NCI-H2227 treated with DMSO at 0.1 percent for 48 hours (cell line): ENCODE results near the gene NANOS3.

ENCODE experiments used
- DNase-seq: peaks from one replicate; lab custom pipeline; 2025; lab: John Stamatoyannopoulos, UW

Gene NANOS3

GRCh38 chr19:13876834-13877233 lies at the start of gene NANOS3:
Gene NANOS3, plus strand, starts transcription at chr19:13877134. Its CDS starts 115 bp downstream, at chr19:13877249.
- no peak for DNase-seq

DNA sequence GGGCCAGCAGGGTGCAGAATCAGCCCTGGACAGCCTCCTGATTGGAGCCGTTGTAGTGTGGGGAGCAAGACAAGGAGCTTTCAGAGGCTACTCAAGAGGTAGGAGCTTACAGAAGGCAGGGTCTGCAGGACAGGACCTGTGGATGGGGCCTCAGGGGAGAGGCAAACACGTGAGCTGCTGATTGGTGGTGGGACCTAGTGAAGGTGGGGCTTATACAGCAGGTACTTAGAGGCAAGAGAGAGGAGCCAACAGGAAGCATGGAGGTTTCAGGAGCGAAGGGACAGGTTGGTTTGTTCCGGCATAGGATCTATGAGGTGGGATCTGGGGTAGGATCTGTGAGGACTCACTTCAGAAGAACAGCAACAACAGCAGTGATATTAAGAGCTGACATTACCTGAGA lies 49.3 kb upstream of the NANOS3 start:
- DNase-seq, result no peak

GRCh38 chr19:13830114-13830740 lies 46.7 kb upstream of the NANOS3 start:
- no peak for DNase-seq

DNA sequence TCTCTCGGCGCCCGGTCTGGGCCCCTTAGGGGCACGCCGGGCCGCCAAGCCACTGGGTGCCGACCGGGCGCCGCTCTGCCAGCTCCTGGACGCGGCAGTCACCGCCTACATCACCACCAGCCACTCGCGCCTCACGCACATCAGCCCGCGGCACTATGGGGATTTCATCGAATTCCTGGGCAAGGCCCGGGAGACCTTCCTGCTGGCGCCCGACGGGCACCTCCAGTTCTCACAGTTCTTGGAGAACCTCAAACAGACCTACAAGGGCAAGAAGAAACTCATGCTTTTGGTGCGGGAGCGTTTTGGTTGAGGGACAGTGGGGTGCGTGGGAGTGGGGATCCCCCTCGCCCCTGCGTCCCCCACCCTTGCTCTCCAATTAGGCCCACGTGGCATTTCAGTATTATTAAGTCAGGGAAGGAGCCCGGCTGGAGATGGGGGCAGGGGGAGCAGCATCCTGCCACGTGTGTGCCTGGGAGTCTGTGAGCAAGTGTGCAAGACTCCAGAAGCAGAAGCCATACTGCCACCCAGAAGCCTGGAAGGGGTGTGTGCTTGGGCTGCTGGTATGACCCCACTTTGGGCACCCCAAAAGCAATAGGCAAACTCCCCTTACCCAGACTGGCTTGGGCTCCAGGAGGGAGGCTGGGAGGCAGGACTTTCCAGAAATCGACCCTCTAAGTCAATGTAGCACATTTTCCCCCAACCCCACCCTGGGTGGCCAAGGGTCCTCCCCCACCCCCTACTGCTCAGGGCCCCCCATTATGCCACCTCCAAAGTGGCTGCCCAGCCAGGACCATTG lies 46.0 kb upstream of the NANOS3 start:
- DNase-seq, result no peak

GRCh38 chr19:13831537-13832467 lies 45.1 kb upstream of the NANOS3 start:
- no peak for DNase-seq

DNA sequence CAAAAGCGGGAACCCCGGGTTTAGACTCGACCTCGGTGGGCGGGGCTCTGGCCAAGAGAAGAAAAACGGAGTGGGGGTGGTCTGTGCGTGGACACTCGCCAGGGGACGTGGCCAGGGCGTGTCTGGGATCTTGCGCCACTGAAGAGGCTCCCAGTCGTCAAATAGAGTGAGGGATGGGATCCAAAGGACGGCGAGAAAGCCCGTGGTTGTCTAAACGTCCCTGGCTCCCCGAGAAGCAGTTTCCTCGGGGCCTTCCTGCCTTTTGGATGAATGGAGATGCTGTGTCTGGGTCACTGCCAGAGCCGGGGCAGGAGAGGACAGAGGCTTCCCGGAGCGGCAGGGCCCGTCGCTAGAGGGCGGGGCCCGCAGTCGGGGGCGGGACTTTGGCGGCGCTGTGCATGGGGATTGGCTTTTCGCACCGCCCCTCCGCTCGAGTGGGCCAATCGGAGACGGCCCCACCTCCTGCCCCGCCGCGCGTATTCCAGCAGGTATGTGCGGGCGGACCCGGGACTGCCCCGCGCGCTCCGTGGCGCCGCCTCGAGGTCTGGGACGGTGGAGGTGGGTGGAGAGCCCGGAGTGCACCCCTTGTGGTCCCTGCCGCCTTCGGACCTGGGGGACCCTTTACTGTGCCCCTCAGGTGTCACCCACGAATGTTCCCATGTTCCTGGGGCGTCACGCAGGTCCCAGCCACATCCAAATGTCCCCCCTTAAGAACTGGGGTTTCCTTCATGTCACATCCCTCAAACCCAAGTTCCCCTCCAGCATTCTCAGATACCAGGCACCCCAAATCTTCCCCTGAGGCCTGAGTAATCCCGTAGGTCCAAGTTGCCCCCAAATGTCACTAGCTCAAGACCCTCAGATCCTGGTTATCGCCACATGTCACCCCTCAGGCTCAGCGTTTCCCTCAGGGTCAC lies 43.3 kb upstream of the NANOS3 start:
- DNase-seq, result peak; percentile 77

DNA sequence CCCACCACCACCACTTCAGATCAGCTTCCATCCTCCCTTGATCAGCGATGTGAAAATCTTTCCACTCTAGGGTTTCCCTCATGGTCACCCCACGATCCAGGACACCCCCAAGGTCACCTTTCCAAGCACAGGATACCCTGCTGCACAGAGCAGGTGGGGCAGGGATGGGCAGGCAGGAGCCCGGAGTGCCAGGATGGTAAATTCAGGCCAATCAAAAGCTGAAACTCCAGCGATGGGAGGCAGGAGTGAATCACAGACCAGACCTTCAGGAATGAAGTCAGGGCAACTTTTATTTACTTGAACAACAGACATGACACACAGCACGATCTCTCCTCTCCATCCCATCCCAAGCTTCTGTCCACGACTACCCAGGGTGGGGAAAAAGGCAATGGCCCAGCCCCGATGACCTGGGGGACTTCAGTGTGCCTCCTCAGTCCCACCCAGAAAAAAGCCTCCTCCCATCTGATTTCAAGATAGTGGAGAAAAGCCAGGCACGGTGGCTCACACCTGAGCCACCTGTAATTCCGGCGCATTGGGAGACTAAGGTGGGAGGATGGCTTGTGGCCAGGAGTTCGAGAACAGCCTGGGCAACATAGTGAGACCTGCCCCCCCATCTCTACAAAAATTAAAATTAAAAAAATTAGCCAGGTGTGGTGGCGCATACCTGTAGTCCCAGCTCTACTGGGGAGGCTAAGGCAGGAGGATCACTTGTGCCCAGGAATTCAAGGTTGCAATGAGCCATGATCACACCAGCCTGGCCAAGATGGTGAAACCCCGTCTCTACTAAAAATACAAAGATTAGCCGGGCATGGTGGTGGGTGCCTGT lies 42.5 kb upstream of the NANOS3 start:
- no peak for DNase-seq

GRCh38 chr19:13835791-13836723 lies 40.9 kb upstream of the NANOS3 start:
- no peak for DNase-seq

- no peak for DNase-seq
Observed at GRCh38 chr19:13838435-13839129, 38.4 kb upstream of the NANOS3 start.

DNA sequence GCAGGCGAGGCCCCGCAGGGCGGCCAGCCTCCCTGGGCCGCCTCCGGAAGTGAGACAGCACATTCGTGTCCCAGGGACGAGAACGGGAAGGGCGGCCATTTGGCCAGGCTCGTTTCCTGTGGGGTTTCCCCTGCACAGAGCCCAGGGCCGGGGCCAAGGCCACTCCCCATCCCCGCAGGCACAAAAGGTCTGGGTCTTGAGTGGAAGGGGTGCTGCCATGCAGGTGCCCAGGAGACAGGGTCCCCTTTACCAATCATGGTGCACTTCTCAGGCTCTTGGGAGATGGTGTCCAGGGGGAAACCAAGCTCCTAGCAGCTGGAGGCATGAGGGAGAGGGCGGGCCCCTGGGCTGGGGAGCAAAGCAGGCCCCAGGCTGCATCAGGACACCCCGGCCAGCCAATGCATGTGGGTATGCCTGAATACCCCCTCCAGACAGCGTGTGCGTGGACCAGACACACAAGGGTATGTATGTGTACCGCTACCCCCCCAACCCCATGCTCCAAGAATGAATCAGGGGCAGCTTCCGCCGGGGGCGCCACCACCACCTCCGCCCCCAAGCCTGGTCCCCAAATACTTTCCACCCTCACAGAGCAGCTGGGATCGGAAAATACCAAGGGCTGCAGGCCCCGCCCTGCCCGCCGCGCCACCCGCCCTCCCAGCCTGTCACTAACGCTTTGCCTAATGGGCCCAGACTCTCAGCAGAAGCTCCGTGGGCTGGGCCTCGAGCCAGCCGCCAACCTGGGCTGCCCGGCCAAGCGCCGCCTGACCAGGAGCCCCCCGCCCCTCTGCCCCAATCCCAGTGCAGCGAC lies 37.6 kb upstream of the NANOS3 start:
- peak; percentile 55 for DNase-seq

- DNase-seq, result no peak
Observed at GRCh38 chr19:13839938-13840304, 37.0 kb upstream of the NANOS3 start.

DNA sequence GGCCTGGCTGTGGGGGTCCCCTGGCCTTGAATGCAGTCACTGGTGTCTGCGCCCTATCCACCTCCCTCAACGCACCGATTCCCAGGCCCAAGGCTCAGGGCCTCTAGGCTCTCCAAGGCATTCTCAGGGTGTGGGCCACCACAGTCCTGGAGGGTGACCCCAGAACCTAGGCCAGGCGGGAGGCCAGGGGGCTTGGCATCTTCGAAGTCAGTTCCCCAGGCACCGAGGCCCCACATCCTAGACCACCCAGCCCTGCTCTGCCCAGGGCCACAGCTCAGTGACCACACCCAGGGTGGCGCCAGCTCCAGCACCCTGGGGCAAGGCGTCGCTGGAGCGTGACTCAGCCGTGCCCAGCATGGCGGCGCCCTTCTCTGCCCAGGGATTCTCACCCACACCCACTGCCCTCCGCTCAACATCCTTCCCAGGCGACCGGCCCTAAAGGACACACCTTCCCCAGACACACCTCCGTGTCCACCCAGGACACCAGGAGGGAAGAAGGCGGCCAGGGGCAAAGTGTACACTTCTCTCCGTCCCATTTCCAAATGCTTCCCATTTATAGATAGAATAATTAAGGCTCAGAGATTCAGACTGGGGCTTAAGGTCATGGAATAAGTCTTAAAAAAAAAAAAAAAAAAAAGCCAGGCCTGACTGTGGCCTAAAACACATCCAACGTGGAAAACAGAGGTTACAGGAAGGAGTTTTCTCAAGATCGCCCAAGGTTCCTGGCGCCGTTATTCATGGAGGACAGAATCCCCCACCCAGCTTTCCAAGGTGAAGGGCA lies 36.4 kb upstream of the NANOS3 start:
- DNase-seq, result no peak

DNA sequence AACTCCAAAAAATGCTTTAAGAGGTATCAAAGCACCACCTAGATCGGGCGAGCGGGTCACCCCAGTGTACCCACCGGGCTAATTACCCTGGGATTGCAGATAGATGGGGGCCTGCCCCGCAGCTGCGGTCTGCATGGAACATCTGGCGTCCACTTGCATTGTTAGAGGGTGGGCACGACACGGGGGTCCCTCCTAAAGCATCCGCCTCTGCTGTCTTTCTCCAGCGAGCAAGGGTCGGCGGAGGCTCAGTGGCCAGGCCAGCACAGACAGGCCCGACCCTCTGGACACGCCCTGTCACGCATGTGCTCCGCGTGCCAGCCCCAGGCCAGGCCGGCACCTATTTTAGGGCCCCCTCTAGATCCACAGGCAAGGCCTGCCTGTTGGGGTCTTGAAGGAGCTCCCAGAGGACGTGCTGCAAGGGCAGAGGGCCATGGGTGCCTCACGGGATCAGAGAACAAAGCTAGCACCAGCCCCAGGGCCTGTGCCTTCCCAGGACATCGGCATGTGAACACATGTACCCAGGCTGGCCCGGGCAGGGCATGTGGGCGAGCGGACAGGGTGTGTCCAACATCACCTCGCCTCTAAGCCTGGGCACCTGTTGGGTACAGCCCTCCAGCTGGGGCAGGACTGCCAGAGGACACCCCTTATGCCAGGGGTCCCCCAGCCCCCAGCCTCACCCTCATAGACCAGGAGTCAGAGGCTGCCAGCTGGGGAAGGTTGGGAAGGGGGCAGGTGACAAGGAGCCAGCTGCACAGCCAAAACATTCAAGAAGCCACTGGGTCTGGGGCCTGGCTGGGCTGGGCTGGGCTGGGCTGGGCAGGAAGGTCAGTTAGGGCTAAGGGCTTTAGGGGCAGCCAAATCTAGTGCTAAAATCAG lies 35.6 kb upstream of the NANOS3 start:
- no peak for DNase-seq

GRCh38 chr19:13841962-13842290 lies 35.0 kb upstream of the NANOS3 start:
- no peak for DNase-seq

- no peak for DNase-seq
Observed at GRCh38 chr19:13842291-13843103, 34.4 kb upstream of the NANOS3 start.
